Thoracic aorta (tissue), 2 donors: ENCODE measurements around the gene SLC5A10. TPM values are rescaled to one million over a fixed set of nuclear protein-coding genes. Genes with fewer than 3 reads are reported as not detected.
"Not testable (repeated sequence)": the region's sequence is repeated elsewhere in the genome, so short reads cannot be mapped to it uniquely, and the experiment has no call there.

Experiments used
- ATAC-seq: fragments of 150-250 bp; one replicate; pipeline ENCODE4 v1.8.0; 2017; ENCODE audit warnings: low read depth; ENCODE audit not compliant: insufficient number of reproducible peaks, low FRiP score
- DNase-seq: peaks from one replicate; pipeline ENCODE4 v3.0.0-alpha.2; 2020; ENCODE audit warnings: low spot score
- H3K27ac ChIP-seq, 2 donors: fragments of 200-600 bp; sonication (generic); 1 replicate in 1 of 2; 2 replicates in 1 of 2; pipeline ENCODE4 v1.5.1; 2016; ENCODE audit warnings: mild to moderate bottlenecking in 2 of 2, moderate library complexity in 2 of 2
- H3K27me3 ChIP-seq: fragments of 200-600 bp; sonication (generic); replicated peaks from 2 replicates; pipeline ENCODE4 v1.6.0; 2016; ENCODE audit warnings: mild to moderate bottlenecking; ENCODE audit not compliant: insufficient read depth
- H3K36me3 ChIP-seq: fragments of 200-600 bp; sonication (generic); one replicate; pipeline ENCODE4 v1.5.1; 2016
- H3K4me1 ChIP-seq, 2 donors: fragments of 200-600 bp; sonication (generic); 1 replicate in 1 of 2; 2 replicates in 1 of 2; pipeline versions ENCODE4 v1.5.1 to v1.6.0; 2016; ENCODE audit warnings: low read depth in 2 of 2, mild to moderate bottlenecking in 1 of 2; ENCODE audit not compliant: control insufficient read depth in 1 of 2
- H3K4me3 ChIP-seq: fragments of 200-600 bp; sonication (generic); 2 replicates; pipeline ENCODE4 v1.5.1; 2016; ENCODE audit warnings: mild to moderate bottlenecking
- H3K9me3 ChIP-seq: fragments of 200-600 bp; sonication (generic); 2 replicates; pipeline ENCODE4 v1.5.1; 2016
- total RNA-seq, 2 donors: library from RNA; depleted of rRNA; stranded (reverse); fragments of >200 nt; gene quantifications; one replicate each; pipeline versions ENCODE4 v1.1.0 to v1.2.3, GENCODE V29; 2016
- TF ChIP-seq, protein P1 (sequence below): fragments of 200-600 bp; sonication (generic); IDR thresholded peaks from one replicate; pipeline ENCODE4 v1.5.1; 2019; ENCODE audit warnings: antibody characterized with exemption

Gene SLC5A10
- total RNA-seq, 2 donors from 2014 or later = not detected

DNA sequence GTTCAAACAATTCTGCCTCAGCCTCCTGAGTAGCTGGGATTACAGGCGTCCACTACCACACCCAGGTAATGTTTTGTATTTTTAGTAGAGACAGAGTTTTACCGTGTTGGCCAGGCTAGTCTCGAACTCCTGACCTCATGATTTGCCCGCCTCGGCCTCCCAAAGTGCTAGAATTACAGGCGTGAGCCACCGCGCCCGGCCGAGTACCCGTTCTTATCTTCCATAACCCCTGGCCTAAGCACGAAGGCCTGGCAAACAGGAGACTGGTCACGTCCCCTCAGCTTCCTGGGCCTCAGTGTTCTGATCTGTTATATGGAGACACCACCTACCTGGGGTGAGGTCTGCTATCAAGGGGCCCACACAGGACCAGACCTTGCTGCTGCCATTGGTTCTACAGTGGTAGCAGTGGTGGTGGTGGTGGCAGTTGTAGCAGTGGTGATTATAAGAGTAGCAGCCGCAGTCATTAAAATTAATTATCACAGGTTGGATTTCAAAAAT is 1.3 kb downstream of the SLC5A10 start:
- H3K4me1 ChIP-seq = no peaks in the 10 kb centered on the region
- ATAC-seq = no peak
- TF ChIP-seq, protein P1, sequence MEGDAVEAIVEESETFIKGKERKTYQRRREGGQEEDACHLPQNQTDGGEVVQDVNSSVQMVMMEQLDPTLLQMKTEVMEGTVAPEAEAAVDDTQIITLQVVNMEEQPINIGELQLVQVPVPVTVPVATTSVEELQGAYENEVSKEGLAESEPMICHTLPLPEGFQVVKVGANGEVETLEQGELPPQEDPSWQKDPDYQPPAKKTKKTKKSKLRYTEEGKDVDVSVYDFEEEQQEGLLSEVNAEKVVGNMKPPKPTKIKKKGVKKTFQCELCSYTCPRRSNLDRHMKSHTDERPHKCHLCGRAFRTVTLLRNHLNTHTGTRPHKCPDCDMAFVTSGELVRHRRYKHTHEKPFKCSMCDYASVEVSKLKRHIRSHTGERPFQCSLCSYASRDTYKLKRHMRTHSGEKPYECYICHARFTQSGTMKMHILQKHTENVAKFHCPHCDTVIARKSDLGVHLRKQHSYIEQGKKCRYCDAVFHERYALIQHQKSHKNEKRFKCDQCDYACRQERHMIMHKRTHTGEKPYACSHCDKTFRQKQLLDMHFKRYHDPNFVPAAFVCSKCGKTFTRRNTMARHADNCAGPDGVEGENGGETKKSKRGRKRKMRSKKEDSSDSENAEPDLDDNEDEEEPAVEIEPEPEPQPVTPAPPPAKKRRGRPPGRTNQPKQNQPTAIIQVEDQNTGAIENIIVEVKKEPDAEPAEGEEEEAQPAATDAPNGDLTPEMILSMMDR = no peak
- no peak for DNase-seq
- no peaks in the 10 kb centered on the region for H3K27me3 ChIP-seq
- H3K27ac ChIP-seq = no peak overlapping the region
- no peak overlapping the region for H3K4me3 ChIP-seq
- no peaks in the 10 kb centered on the region for H3K9me3 ChIP-seq
- no peaks in the 10 kb centered on the region for H3K36me3 ChIP-seq

DNA sequence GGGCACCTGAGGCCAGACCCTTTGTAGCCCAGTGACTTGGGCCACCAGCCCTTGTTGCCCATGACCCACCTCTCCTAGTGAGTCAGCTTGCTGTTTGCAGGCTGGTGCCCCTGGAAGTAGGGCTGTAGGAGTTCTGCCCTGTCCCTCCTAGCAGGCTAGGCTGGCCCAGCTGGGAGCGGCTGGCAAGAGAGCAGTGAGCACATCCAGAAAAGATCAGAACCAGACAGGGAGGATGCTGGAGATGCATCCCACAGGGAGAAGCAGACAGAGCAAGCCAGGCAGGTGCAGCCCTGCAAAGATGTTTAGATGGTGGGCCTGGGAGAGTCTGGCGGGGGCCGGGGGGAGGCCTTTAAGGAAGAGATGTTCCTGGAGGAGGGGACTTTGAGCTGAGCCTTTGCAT is 2.4 kb downstream of the SLC5A10 start:
- ATAC-seq = no peak
- Histone ChIP-seq H3K36me3 (no peaks in the 10 kb centered on the region), H3K27ac (no peak overlapping the region), H3K27me3 (no peaks in the 10 kb centered on the region), H3K4me1 (no peaks in the 10 kb centered on the region), H3K9me3 (no peaks in the 10 kb centered on the region), H3K4me3 (no peak overlapping the region)
- TF ChIP-seq, protein P1 = no peak
- DNase-seq = no peak

DNA sequence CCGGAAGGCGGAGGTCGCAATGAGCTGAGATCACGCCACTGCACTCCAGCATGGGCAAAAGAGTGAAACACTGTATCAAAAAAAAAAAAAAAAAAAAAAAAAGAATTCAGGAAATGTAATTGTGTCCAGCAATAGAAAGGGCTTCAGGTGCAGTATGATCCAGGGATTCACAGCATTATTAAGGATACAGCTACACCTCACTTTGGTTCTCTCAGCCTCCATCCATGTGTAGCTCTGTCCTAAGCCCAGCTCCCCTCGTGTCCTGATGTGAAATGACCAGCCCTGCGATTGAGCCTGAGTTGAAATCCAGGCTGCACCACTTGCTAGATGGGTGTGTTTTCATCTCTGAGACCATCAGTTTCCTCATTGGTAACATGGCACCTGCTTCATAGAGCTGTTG is 3.0 kb downstream of the SLC5A10 start:
- no peak for DNase-seq
- TF ChIP-seq, protein P1 = no peak
- no peaks in the 10 kb centered on the region for H3K36me3 ChIP-seq
- no peak for ATAC-seq
- no peak overlapping the region for H3K4me3 ChIP-seq
- H3K9me3 ChIP-seq = no peaks in the 10 kb centered on the region
- H3K4me1 ChIP-seq = no peaks in the 10 kb centered on the region
- no peaks in the 10 kb centered on the region for H3K27me3 ChIP-seq
- no peak overlapping the region for H3K27ac ChIP-seq

DNA sequence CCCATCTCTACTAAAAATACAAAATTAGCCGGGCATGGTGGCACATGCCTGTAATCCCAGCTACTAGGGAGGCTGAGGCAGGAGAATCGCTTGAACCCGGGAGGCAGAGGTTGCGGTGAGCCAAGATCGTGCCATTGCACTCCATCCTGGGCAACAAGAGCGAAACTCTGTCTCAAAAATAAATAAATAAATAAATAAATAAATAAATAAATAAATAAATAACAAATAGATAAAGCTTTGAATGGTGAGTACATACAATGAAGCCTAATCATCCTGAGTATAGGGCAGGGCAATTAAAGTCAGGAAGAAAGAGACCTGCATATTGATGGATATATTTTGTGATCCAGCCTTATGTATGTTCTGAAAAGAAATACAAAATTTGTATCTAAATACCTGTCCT is 4.1 kb downstream of the SLC5A10 start:
- not testable (repeated sequence) for ATAC-seq, H3K4me1 ChIP-seq, H3K36me3 ChIP-seq, DNase-seq, H3K9me3 ChIP-seq, H3K27me3 ChIP-seq, H3K4me3 ChIP-seq, H3K27ac ChIP-seq

DNA sequence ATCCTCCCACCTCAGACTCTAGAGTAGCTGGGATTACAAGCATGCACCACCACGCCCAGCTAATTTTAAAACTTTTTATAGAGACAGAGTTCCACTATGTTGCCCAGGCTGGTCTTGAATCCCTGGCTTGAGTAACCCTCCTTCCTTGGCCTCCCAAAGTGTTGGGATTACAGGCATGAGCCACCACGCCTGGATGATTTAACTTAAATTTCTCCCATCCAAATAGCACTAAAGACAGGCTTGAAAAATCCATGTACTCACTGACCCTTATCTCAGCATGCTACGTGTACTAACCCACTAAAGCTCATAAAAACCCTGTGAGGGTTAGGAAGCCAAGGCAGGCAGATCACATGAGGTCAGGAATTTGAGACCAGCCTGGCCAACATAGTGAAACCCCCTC is 4.6 kb downstream of the SLC5A10 start:
- DNase-seq = no peak

DNA sequence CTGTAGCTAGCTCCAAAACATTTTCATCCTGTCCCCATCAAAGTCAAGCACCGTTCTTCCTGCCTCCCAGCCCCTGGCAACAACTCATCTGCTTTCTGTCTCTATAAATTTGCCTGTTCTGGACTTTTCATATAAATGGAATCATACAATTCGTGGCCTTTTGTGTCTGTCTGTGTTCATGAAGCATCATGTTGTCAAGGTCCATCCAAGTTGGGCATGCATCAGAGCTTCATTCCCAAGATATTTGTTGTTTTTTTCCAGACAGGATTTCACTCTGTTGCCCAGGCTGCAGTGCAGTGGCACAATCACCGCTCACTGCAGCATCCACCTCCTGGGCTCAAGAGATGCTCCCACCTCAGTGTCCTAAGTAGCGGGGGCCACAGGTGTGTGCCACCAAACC is 5.9 kb downstream of the SLC5A10 start:
- Histone ChIP-seq H3K27me3 (no peaks in the 10 kb centered on the region), H3K4me3 (no peak overlapping the region), H3K27ac (no peak overlapping the region), H3K9me3 (no peaks in the 10 kb centered on the region), H3K36me3 (no peaks in the 10 kb centered on the region), H3K4me1 (no peaks in the 10 kb centered on the region)
- TF ChIP-seq, protein P1 = no peak
- ATAC-seq (no peak), DNase-seq (no peak)

More for the DNA sequence above, 4.6 kb downstream of the SLC5A10 start:
- Histone ChIP-seq H3K9me3 (no peaks in the 10 kb centered on the region), H3K27ac (no peak overlapping the region), H3K27me3 (no peaks in the 10 kb centered on the region), H3K4me1 (no peaks in the 10 kb centered on the region), H3K36me3 (no peaks in the 10 kb centered on the region), H3K4me3 (no peak overlapping the region)
- ATAC-seq = no peak
- TF ChIP-seq, protein P1 = no peak
